Measurements from ENCODE around the gene DOHH.

GRCh38 chr19:3483226-3483628, 17.2 kb downstream of the DOHH start, which contains the start of gene SMIM44:
- no peak for TF ChIP-seq POLR2A (IDR thresholded peaks at IDR 0.05; ENCODE audit: low read depth, low read length)
- no peak for TF ChIP-seq POLR2AphosphoS5 (IDR thresholded peaks at IDR 0.05; ENCODE audit: low read depth, low read length)
- TF ChIP-seq TAF1 (IDR thresholded peaks at IDR 0.05; ENCODE audit: low read depth, low read length), result no peak
- no peak for TF ChIP-seq SPI1 (IDR thresholded peaks at IDR 0.05; ENCODE audit: low read depth, low read length)
- no peak for TF ChIP-seq POU2F2 (IDR thresholded peaks at IDR 0.05; ENCODE audit: low read depth, low read length)
- TF ChIP-seq PAX5 (IDR thresholded peaks at IDR 0.05; ENCODE audit: insufficient read depth, low read length, severe bottlenecking), result no peak
